Activated CD4-positive, CD25-positive, alpha-beta regulatory T cell treated with anti-CD3 and anti-CD28 coated beads, Interleukin-2, amount 50 U/mL, for 24 hours (primary cell): Measurements from ENCODE around the gene SPNS1.
"Not testable (repeated sequence)": the region's sequence is repeated elsewhere in the genome, so short reads cannot be mapped to it uniquely, and the experiment has no call there.

Experiments
- ATAC-seq, 2 donors: fragments of 150-1000 bp; cut with Tn5 transposase; one replicate each; pipeline ENCODE4 v1.10.0; 2021; ENCODE audit warnings: mild to moderate bottlenecking in 1 of 2, moderate library complexity in 1 of 2

The SPNS1 gene

DNA sequence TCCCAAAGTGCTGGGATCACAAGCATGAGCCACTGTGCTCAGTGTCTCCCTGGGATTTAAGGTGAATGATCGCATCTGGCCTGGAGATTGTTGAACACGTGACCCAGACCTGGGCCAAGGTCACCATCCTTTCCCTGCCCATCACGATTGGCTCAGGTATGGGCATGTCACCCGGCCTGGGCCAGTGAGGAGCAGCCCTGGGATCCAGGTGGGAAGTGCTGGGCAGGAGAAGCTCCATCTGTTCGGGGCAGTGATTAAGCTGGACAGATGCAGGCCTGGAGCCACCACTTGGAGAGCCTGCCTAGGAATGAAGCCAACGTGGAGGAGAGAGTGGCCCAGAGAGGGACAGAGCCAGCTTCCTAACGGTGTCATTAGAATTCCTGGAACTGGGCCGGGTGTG lies 17.1 kb downstream of the SPNS1 start:
- no peak for ATAC-seq

DNA sequence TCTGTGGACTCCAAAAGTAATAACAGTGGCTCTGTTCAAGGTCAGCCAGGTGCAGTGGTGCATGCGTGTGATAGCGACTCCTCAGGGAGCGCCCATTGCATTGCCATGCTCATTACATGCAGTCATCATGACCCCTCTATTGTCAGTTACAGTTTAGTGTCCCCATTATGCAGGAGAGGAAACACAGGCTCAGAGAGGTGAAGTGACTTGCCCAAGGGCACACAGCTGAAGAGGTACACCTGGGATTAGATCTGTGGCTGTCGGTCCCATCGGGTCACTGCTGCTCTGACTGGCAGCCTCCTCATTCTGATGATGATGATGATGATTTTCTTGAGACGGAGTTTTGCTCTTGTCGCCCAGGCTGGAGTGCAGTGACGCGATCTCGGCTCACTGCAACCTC lies 17.9 kb downstream of the SPNS1 start:
- no peak for ATAC-seq

DNA sequence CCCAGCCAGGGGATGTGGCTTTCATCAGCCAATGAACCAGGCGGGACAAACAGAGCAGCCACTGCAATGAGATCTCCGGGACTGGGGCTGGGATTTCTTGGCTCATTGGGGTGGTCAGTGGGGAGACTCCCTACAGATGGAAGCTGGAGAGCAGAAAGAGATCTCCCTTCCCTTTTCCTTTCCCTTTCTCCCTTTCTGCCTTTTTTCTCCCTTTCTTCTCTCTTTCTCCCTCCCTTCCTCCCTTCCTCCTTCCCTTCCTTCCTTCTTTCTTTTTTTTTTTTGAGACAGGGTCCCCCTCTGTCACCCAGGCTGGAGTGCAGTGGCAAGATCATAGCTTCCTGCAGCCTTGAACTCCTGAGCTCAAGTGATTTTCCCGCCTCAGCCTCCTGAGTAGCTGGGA lies 24.3 kb downstream of the SPNS1 start:
- no peak for ATAC-seq

DNA sequence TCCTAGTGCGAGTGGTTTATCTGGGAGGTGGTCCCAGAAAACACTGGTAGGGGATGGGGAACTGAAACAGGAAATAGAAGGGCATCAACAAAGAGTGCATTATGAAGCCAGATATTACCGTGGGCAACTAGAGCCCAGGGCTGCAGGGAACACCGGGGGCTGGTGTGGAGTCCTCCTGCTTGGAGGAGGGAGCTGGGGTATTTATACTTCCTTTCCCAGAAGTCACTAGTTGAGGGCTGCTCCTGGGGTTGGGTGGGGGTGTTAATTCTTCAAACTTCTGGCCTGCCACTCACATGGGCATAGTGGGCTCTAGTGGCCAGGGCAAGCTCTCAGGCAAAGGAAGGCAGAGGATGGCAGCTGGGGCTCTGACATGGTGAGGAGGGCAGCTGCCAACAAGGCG lies 25.0 kb downstream of the SPNS1 start:
- ATAC-seq: no peak

DNA sequence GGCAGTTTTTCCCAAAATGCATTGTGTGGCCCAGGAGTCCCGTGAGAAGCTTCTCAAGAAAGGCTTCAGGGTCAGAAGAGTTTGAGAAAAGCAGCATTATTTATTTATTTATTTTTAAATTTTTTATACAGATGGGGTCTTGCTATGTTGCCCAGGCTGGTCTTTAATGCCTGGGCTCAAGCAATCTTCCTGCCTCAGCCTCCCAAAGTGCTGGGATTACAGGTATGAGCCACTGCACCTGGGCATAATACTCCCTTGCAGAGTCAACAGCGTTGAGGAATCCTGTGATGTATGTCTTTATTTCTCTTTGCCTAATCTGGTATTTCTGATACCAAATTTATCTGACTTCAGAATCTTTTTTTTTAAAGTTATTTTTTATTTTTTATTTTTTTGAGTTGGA lies 25.4 kb downstream of the SPNS1 start:
- no peak for ATAC-seq

DNA sequence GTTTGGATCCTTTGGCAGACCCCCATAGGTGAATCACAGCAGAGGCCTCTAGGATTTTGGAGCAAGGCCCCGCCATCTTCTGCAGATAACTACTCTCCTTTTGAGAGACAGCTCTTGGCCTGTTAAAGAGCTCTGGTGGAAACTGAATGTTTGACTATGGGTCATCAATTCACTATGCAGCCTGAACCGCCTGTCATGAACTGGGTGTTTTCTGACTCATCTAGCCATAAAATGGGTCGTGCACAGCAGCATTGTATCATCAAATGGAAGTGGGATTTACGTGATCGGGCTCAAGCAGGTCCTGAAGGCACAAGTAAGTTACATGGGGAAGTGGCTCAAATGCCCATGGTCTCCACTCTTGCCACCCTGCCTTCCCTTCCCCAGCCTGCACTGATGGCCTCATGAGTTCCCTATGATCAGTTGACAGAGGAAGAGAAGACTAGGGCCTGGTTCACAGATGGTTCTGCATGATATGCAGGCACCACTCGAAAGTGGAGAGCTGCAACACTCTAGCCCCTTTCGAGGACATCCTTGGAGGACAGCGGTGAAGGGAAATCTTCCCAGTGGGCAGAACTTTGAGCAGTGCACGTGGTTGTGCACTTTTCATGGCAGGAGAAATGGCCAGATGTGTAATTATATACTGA lies 30.0 kb downstream of the SPNS1 start:
- not testable (repeated sequence) for ATAC-seq

DNA sequence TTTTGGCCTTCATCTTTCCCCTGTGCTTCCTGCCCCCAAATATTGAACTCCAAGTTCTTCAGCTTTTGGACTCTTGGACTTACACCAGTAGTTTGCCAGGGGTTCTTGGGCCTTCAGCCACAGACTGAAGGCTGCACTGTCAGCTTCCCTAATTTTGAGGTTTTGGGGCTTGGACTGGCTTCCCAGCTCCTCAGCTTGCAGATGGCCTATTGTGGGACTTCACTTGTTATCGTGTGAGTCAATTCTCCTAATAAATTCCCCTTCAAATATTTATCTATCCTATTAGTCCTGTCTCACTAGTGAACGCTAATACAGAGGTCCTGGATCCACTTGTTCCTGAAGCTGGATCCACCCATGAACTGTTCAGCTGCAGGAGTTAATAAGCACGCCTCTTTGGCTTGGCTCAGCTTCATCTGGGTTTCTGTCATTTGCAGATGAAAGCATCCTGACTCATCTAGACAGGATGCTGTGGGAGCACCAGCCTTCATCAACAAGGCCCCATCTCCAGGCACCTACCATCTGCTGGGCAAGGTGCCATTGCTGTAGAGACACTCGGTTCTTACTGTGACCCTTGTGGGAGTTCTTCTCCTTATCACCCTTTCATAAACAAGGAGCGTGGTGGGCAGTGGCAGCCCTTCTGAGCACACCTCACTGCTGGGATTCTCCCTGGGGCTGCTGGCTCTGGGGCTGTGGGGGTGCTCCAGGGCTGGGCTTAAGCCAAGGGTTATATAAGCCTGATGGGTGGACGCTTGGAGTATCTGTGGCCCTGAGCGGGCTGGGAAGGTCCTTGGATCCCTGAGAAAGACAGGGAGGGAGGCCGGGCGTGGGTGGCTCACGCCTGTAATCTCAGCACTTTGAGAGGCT lies 33.4 kb downstream of the SPNS1 start:
- ATAC-seq: peak; percentile 95 to 96

DNA sequence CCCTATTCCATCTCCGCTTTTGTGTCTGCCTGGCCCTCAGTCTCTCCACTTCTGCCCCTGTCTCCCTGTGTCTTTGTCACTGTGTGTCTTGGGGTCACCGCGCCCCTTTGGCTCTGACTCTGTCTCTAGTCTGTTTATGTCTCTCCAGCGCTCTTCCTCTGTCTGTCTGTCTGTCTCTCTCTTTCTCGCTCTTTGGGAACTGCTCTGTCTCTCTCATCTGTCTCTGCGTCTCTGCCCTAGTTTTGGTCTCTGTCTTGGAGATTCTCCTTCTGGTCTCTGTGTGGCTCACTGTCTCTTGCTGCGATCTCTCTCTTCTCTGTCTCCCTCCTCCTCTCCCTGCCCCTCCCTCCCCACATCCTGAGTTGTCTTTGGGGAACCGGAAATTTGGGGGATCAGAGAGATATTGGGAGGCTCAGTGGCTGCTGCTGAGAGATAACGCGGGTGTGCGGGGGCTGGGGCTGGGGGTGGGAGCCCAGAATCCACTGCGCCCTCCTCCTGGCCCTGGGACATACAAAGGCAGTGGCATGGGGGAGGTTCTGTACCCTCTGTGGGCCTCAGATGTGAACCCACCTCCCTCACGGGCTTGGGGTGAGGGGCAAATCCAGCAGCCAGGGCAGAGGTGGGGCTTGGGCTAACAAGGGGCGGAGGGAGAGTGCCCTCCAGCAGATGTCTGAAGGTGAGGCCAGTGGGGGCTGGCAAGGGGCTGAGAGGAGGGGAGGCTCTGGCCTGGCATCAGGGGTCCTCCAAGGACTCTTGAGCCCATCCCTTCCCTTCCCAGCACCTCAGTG lies 34.7 kb downstream of the SPNS1 start:
- no peak for ATAC-seq

DNA sequence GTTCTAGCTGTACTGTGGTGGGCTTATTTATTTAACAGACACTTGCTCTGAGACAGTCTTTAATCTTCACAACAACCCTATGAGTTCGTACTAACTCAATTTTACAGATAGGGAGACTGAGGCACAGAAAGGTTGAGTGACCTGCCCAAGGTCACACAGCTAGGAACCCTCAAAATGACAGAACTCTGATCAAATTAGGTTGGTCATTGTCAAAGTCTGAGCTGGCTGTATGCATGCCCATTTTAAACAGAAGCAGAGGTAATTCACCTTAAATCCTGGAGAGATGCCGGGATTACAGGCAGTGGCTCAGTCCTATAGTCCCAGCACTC lies 35.2 kb downstream of the SPNS1 start:
- no peak for ATAC-seq

DNA sequence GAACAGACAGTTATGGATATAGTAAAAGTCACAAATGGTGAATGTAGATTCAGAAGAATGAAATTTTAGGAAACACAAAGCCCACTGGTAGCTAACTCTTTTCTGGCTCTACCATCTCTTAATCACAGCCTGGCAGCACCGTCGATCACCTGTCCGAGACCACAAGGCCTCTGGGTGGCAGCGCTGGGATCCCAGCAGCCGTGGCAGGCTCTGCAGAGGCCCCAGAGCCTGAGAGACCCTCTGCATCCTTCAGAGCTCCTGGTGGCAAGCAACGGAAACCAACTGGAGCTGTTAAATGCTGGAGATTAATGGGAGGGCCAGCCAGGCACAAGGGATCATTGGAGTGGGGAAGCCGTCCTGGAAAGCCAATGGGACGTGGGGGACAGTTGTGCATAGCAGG lies 36.5 kb downstream of the SPNS1 start:
- ATAC-seq: no peak

DNA sequence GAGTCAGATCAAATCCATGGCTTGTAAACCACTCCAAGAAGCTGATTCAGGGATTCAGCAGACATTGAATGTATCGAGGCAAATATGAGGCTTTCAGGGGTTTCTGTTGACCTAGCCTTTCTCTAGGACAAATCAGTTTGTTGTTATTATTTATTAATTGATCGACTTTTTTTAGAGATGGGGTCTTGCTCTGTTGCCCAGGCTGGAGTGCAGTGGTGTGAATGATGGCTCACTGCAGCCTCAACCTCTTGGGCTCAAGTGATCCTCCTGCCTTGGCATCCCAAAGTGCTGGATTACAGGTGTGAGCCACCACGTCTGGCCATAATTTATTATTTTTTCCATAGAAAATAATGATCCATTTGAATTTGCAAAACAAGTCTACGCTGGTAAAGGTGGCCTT lies 37.3 kb downstream of the SPNS1 start:
- no peak for ATAC-seq

DNA sequence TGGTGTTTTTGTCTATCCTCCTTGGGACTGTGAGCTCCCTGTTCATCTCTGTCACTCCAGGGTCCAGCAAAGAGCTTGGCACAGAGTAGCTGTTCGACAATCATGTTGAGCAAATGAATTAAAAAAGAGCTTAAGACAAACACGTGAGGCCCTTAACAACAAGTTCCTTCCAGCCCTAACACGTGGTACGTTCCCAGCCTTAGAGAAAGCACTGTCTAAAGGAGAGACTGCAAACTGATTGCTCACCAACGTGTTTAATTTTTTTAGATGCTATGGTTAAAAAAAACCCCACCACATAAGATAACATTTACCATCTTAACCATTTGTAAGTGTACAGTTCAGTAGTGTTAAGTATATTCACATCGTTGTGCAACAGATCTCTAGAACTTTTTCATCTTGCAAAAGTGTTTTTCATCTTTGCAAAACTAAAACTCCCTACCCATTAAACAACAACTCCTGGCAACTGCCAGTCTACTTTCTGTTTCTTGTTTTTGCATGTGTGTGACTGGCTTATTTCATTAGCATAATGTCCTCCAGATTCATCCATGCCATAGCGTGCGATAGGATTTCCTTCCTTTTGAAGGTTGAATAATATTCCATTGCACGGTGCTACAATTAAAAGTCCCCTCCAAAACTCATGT lies 38.5 kb downstream of the SPNS1 start:
- ATAC-seq: peak; percentile 69

DNA sequence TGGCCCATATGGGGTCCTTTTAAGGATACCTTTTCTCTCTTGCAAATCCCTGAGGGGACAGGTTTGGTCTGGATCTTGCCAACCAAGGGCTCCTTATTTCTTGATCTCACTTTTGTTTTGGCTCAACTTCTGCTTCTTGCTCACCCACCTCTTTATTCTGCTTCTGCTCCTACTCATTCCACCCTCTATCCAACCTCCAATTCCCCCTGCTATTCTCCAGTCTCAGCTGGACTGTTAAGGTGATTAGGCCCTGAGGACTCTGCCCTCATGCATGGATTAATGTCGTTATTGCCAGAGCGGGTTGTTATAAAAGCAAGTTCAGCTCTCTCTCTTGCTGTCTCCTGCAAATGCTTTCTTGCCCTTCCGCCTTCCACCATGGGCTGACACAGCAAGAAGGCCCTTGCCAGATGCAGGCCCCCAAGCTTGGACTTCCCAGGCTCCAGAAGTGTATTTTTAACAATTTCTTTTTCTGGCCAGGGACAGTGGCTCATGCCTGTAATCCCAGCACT lies 40.0 kb downstream of the SPNS1 start:
- ATAC-seq: no peak

DNA sequence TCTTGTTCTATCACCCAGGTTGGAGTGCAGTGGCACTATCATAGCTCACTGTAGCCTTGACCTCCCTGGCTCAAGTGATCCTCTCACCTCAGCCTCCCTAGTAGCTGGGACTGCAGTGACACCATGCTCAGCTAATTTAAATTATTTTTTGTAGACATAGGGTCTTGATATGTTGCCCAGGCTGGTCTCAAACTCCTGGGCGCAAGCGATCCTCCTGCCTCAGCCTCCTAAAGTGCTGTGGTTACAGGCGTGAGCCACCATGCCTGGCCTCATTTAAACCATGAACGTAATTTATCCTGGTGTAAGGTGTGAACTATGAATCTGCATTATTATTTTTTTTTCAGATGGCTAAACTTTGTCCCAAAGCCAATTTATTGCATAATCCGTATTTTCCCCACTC lies 47.6 kb downstream of the SPNS1 start:
- no peak for ATAC-seq

DNA sequence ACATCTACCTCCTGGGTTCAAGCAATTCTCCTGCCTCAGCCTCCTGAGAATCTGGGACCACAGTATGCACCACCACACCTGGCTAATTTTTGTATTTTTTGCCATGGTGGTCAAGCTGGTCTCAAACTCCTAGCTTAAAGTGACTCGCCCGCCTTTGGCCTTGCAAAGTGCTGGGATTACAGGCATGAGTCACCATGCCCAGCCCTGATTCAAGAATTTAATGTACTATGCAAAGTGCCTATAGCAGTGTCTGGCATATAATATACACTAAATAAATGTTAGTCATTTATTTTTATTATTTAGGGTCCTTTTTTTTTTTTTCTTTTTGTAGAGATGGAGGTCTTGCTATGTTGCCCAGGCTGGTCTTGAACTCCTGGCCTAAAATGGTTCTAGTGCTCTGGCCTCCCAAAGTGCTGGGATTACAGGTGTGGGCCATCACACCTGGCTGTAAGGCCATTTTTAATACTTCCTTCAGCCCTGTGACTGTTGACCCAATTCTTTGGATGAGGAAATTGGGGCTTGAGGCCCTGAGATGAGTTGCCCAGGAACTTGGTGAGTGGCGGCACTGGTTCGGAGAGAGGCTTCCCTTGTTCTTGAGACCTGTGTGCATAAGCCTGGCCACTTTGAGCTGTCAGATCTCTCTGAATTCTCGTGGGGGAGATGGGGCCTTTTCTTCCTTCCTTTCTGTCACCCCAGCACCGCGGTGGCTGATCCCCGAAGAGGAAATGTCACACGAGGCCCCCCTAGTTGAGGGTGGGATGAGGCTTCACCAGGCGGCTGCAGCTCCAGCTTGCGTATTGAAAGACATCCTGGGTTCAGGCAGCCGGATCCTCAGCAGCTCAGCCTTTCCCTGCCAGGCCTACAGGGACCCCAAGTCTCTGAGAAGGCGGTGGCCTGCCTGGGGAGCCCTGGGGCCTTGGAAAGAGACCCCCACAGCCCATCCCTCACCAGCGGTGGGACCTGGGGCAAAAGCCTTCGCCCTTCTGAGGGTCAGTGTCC lies 49.0 kb downstream of the SPNS1 start:
- ATAC-seq: no peak

DNA sequence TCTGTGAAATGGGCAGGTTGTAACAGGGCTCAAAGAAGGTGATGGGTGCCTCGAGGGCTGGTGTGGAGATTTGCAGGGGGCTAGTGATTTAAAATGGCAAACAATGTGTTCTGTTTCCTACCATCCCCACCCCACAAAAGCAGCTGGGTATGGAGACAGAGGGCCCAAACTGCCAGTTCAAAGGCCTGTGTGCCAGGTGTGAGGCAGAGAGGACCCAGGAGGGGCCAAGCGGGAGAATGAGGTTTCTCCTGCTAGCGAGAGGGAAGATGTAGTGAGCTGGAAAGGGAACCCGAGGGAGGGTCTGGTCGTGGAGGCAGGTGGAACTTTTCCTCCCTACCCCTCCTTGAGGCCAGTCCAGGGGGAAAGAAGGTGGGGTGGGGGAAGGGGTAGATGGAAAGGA lies 49.7 kb downstream of the SPNS1 start:
- no peak for ATAC-seq

DNA sequence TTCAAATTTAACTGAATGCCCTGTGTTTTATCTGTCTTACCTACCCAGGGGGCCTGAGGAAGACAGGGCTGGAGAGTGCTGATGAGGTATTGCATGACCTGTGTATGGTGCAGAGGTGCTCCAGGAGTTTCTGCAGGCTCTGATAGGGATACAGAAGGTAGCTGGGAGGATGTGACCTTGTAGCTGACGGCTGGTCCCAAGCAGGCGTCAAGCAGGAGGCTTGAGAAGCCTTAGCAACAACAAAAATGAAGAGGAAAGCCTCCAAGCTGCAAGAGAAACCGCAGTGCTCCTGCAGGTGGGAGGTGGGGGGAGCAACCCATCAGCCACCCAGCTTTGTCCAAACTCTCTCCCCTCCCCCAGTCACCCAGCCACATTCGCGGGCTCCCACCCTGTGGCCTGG lies 50.6 kb downstream of the SPNS1 start:
- no peak for ATAC-seq

DNA sequence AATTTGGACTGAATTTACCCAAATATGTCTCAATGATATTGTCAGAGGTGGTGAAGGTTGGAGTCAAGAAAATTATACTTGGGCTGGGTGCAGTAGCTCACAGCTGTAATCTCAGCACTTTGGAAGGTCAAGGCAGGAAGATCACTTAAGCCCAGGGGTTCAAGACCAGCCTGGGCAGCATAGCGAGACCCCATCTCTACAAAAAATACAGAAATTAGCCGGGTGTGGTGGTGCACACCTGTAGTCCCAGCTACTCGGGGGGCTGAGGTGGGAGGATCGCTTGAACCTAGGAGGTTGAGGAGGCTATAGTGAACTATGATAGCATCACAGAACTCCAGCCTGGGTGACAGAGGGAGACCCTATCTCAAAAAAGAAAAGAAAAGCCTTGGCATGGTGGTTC lies 51.2 kb downstream of the SPNS1 start:
- ATAC-seq: no peak

DNA sequence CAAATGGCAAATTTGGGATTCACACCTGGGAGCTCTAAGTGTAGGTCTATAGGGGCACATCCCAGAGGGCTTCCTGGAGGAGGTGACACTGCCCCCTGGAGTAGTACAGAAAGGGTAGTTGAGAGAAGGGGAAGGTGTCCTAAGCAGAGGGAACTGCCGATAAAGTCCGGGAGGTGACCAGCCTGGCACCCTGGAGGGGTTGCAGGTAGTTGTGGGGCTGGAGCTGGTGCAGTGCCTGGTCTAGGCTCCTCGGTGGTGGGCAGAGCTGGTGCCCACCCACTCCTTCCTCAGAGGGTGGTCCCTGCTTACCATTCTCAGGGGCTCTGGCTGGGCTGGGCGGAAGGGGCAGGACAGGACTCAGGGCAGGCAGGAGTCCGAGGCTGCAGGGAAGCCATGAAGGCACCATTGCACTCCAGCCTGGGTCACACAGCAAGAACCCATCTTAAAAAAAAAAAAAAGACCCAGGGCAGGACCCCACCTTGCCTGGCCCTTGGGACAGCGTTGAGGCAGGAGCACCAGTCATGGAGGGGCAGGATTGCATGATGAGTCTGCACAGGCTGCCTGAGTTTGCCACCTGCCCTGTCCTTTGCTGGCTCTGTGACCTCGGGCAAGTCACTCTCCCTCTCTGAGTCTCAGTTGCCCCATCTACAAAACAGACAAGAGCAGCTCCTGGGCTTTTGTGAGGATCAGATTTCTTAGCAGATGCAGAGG lies 54.0 kb downstream of the SPNS1 start:
- ATAC-seq: peak in 1 of 2 donors; percentile 7

DNA sequence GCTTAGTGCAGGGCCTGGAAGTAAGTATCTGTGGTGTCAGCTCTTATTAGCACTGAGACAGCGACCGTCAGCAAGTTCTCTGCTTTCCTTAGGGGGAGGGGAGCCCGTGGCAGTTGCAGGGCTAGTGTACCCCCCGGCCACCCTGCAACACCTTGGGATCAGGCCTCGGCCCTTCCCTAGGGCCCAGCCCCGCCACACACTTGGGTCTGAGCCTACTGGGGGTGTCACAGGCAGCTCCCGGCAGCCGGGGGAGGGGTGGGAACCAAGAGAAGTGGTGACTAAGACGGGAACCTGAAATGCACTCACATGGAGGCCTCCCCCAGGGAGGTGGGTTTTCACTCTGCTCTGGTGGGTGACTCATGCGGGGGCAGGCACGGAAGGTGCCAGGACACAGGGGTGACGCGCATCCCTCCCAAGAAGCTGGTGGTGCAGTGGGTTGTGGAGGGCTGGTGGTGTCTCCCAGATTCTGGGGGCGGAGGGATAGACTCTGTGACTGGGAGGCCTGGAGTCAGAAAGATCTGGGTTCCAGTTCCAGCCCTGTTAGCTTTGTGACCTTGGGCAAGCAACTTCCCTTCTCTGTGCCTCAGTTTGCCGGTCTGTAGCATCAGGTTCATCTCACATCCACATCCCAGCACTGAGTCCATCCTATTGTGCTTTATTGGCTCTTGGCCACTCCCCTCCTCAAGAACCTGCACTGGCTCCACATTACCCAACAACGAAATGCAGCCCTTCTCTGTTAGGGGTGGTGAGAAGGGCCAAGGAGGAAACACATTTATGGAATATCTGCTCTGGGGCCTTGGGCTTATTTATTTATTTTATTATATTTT lies 54.8 kb downstream of the SPNS1 start:
- peak; percentile 99 to 100 for ATAC-seq
